NCI-H510A (cell line): ENCODE results near the gene ZFP82.

Experiments used
- DNase-seq: peaks from one replicate; lab custom pipeline; 2025; lab: John Stamatoyannopoulos, UW

Gene ZFP82

DNA sequence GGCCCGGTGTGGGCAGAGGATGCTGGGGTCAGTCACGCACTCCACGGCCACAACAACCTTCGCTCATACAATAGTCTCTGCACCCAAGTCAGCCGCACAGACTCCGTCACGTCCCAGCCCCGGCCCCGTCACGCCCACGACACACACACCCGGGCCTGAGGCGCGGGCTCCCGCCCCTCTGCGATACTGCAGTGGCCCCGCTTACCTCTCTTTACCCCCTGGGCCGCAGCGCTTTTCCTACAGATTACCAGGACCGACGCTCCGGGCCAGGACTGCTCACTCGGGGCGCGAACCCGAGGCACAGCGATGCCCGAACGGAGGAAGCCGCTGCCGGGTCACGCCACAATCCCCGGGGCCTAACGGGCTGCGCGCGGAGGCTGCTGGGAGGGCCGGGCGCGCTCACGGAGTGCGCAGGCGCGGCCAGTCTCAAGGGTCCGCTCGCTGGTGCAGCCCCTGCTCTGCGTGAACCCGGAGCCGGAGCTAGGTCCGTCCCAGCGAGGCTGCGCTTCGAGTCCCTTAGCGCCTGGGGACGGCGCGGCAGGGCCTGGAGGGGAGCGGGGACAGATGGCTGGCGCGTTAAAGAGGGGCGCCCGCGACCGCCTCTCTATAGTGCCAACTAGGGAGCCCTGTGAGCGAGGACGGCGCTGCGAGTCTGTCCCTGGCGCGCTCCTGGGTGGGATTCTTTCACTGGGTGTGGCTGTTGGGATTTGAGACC lies at the start of gene ZFP82:
Gene ZFP82, minus strand, starts transcription at position 358 of the 715 bp plus-strand sequence. CDS start 8,855 bp downstream, outside the sequence.
- DNase-seq, result peak; percentile 62

GRCh38 chr19:36460046-36460445 lies 41.6 kb upstream of the ZFP82 start:
- DNase-seq, result no peak

DNA sequence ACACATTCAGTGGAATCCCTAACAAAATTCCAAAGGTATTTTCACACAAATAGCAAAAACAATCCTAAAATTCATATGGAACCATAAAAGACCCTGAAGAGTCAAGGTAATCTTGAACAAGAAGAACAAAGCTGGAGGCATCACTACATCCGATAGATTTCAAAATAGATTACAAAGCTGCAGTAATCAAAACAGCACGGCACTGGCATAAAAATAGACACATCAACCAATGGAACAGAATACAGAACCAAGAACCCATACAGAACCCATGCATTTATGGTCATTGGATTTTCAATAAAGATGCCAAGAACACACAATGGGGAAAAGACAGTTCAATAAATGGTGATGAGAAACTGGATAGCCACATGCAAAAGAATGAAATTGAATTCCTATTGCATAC lies 38.4 kb upstream of the ZFP82 start:
- no peak for DNase-seq

GRCh38 chr19:36449059-36449670 lies 30.7 kb upstream of the ZFP82 start:
- DNase-seq, result no peak

DNA sequence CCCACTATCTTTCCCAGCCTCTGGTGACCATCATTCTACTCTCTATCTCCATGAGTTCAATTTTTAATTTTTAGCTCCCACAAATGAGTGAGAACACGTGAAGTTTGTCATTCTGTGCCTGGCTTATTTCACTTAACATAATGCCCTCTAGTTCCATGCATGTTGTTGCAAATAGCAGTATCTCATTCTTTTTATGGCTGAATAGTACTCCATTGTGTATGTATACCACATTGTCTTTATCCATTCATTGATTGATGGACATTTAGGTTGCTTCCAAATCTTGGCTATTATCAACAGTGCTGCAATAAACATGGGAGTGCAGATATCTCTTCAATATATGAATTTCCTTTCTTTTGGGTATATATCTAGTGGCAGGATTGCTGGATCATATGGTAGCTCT lies 22.9 kb upstream of the ZFP82 start:
- no peak for DNase-seq

GRCh38 chr19:36436531-36436930 lies 18.1 kb upstream of the ZFP82 start:
- no peak for DNase-seq

- DNase-seq, result no peak
Measured at GRCh38 chr19:36423925-36424324, 5.5 kb upstream of the ZFP82 start.

GRCh38 chr19:36421749-36422481 lies 3.5 kb upstream of the ZFP82 start:
- no peak for DNase-seq

- peak; percentile 6 for DNase-seq
Measured at GRCh38 chr19:36420961-36421748, 2.7 kb upstream of the ZFP82 start.

DNA sequence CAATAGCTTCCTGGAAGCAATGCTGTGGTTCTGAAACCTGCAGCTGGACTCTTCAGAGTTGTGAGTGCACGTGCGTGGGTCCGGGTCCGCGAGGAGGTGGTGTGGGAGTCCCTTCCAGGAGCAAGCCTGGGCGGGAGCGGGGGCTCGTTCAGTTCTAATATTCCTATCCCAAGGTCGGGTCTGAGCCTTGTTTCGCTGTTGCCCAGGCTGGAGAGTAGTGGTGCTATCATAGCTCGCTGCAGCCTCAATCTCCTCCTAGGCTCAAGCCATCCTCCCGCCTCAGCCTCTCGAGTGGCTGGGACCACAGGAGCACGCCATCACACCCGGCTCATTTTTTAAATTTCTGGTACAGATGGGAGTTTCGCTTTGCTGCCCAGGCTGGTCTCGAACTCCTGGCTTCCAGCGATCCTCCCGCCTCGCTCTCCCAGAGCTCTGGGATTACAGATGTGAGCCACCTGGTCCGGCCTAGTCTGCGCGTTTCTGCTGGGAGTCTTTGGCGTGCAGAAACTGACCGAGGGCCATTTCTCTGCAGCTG lies 625 bp downstream of the ZFP82 start:
- DNase-seq, result peak; percentile 37

GRCh38 chr19:36409841-36410240 lies 8.6 kb downstream of the ZFP82 start:
- DNase-seq, result no peak

DNA sequence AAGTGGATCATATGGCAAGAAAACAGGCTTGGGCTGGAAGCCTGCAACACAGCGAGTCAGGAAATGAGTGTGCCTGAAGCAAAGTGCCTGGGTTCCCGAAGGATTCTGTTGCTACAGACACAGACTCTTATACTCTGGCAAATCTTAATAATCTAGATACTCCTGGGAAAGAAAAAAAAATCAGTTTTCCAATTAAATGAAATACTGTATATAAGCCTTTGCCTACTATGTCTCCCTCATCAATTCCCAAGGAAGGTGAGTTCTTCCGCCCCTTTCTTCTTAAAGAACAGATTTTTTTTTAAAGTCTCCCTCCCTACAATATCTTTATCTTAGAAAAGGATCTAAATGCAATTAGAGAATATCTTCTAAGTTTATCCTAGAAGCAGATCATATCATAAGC lies 10.3 kb downstream of the ZFP82 start:
- no peak for DNase-seq

GRCh38 chr19:36404498-36404897 lies 13.9 kb downstream of the ZFP82 start:
- DNase-seq, result no peak

GRCh38 chr19:36401475-36401874 lies 17.0 kb downstream of the ZFP82 start:
- no peak for DNase-seq

DNA sequence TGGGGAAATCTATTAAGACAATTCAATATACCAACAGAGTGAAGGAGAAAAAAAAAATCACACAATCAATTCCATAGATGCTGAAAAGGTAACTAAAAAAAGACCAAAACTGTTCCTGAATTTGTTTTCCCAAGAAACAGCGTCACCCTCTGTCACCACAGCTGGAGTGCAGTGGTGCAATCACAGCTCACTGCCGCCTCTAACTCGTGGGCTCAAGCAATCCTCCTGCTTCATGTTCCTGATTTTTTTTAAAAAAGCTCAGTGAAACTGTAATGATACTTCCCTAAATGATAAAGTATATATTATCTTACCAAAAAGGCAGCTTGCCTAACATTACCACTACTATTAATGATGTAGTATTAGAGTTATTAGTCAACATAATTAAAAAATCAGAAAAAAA lies 19.9 kb downstream of the ZFP82 start:
- DNase-seq, result no peak

DNA sequence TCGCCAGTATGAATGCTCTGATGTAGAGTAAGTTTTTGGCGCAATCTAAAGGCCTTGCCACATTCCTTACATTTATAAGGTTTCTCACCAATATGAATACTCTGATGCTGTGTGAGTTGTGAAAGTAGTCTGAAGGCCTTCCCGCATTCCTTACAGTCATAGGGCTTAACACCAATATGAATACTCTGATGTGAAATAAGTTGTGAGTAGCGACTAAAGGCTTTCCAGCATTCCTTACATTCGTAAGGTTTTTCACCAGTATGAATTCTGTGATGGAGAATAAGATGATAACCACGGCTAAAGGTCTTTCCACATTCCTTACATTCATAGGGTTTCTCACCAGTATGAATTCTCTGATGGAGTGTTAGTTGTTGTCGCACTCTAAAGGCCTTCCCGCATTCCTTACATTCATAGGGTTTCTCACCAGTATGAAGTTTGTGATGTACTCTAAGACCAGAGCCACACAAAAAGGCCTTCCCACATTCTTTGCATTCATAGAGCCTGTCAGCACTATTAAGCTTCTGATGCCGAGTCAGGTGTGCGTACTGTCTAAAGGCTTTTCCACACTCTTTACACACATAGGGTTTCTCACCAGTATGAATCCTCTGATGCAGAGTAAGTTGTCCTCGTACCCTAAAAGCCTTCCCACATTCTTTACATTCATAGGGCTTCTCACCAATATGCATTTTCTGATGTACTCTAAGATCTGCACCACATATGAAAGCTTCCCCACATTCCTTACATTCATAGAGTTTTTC lies 25.3 kb downstream of the ZFP82 start:
- no peak for DNase-seq

DNA sequence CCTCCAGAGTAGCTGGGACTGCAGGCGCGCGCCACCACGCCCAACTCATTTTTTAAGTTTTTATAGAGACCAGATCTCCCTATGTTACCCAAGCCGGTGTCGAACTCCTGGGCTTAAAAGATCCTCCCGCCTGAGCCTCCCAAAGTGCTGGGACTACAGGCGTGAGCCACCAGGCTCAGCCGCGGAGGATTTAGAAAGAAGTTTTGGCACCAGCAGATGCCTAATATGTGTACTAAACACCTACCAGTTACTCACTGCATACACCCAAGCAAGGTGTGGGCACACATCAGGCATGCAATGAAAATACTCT lies 39.0 kb downstream of the ZFP82 start:
- no peak for DNase-seq

- DNase-seq, result peak; percentile 87
Measured at GRCh38 chr19:36378625-36379509, 39.6 kb downstream of the ZFP82 start, which contains the start of gene ZFP14. Gene ZFP14, minus strand, starts transcription at chr19:36379201. Its CDS starts 11,309 bp downstream, at chr19:36367892.

- no peak for DNase-seq
Measured at GRCh38 chr19:36377541-36378178, 40.8 kb downstream of the ZFP82 start.

GRCh38 chr19:36373638-36374156 lies 44.7 kb downstream of the ZFP82 start:
- no peak for DNase-seq
